H1 (cell line): Measurements from ENCODE around the gene NCLN. TPM values are rescaled to one million over a fixed set of nuclear protein-coding genes. Genes with fewer than 3 reads are reported as not detected.

ENCODE experiments used
- CTCF ChIA-PET: fragments of 300-600 bp; sonication (Branson Sonifier 250); formaldehyde crosslinking; loops from one replicate; lab custom pipeline; 2021; ENCODE audit not compliant: partially characterized antibody; lab: Charles Lee
- POLR2A ChIA-PET: fragments of 300-600 bp; sonication (Branson Sonifier 250); formaldehyde crosslinking; loops from one replicate; lab custom pipeline; 2021; ENCODE audit warnings: inconsistent platforms; ENCODE audit not compliant: partially characterized antibody; lab: Charles Lee
- DNase-seq, 2 experiments: peaks; one replicate each; pipeline versions ENCODE4 v3.0.0 to v3.0.0-alpha.2; 2010 to 2022; ENCODE audit warnings: low spot score in 2 of 2, low read depth in 1 of 2, mixed read lengths in 1 of 2
- FAIRE-seq: peaks from 2 replicates; lab custom pipeline; 2011; peaks lifted over from hg19 to GRCh38; lab: Jason Lieb, UNC
- H2AFZ ChIP-seq: 2 replicates; pipeline ENCODE4 v1.8.1; 2012; ENCODE audit warnings: low read length, inconsistent platforms
- H2AK5ac ChIP-seq: 2 replicates; pipeline ENCODE4 v1.6.1; 2013; ENCODE audit warnings: low read depth, low read length
- H2BK120ac ChIP-seq: replicated peaks from 2 replicates; pipeline ENCODE3; 2013; ENCODE audit warnings: low read depth, low read length, inconsistent platforms
- H2BK12ac ChIP-seq: 2 replicates; pipeline ENCODE4 v1.6.1; 2013; ENCODE audit warnings: low read depth, low read length
- H2BK15ac ChIP-seq: 2 replicates; pipeline ENCODE4 v1.6.1; 2013; ENCODE audit warnings: low read length
- H2BK20ac ChIP-seq: 2 replicates; pipeline ENCODE4 v1.6.1; 2013; ENCODE audit warnings: low read length
- H2BK5ac ChIP-seq: 2 replicates; pipeline ENCODE4 v1.6.1; 2013; ENCODE audit warnings: low read depth, low read length
- H3K14ac ChIP-seq: 2 replicates; pipeline ENCODE4 v1.6.1; 2013; ENCODE audit warnings: inconsistent platforms; ENCODE audit not compliant: insufficient read length
- H3K18ac ChIP-seq: 2 replicates; pipeline ENCODE4 v1.6.1; 2013; ENCODE audit warnings: low read length; ENCODE audit errors: extremely low read depth
- H3K23ac ChIP-seq: 2 replicates; pipeline ENCODE4 v1.6.1; 2013; ENCODE audit warnings: inconsistent platforms; ENCODE audit not compliant: insufficient read length
- H3K23me2 ChIP-seq: 2 replicates; pipeline ENCODE4 v1.6.1; 2013; ENCODE audit warnings: low read depth, low read length
- H3K27ac ChIP-seq: 2 replicates; pipeline ENCODE4 v1.6.1; 2011; ENCODE audit warnings: low read depth, low read length, inconsistent platforms
- H3K27me3 ChIP-seq, 4 experiments: replicated peaks in 1 of 4; 1 replicate in 1 of 4; 2 replicates in 3 of 4; pipeline versions ENCODE4 v1.6.1 to v1.8.1; 2011 to 2013; ENCODE audit warnings: low read length in 3 of 4, mild to moderate bottlenecking in 3 of 4, inconsistent platforms in 2 of 4, mixed read lengths in 2 of 4, moderate library complexity in 1 of 4; ENCODE audit not compliant: control insufficient read depth in 3 of 4, insufficient read depth in 3 of 4; ENCODE audit errors: extremely low read depth in 1 of 4
- H3K36me3 ChIP-seq, 4 experiments: 2 replicates each; pipeline versions ENCODE4 v1.6.1 to v1.8.1; 2011 to 2013; ENCODE audit warnings: mild to moderate bottlenecking in 4 of 4, low read length in 3 of 4, moderate library complexity in 2 of 4, control low read depth in 1 of 4, inconsistent platforms in 1 of 4; ENCODE audit not compliant: insufficient read depth in 4 of 4, control insufficient read depth in 2 of 4
- H3K4ac ChIP-seq: replicated peaks from 2 replicates; pipeline ENCODE3; 2013; ENCODE audit warnings: low read length, low read depth, mixed read lengths, inconsistent platforms; ENCODE audit not compliant: insufficient read length
- H3K4me1 ChIP-seq, 4 experiments: replicated peaks in 1 of 4; 1 replicate in 1 of 4; 2 replicates in 3 of 4; pipeline versions ENCODE4 v1.6.1 to v1.8.1; 2011 to 2013; ENCODE audit warnings: low read length in 3 of 4, inconsistent platforms in 2 of 4, mixed read lengths in 1 of 4; ENCODE audit not compliant: insufficient read depth in 4 of 4, control insufficient read depth in 3 of 4
- H3K4me2 ChIP-seq, 2 experiments: 2 replicates each; pipeline versions ENCODE4 v1.6.1 to v1.8.1; 2011 to 2013; ENCODE audit warnings: low read depth in 2 of 2, low read length in 2 of 2, control low read depth in 1 of 2, inconsistent platforms in 1 of 2, mild to moderate bottlenecking in 1 of 2; ENCODE audit not compliant: insufficient read depth in 1 of 2
- H3K4me3 ChIP-seq, 4 experiments: fragments of 200-600, 300-600 bp in 1 of 4; sonication (generic), shearing (Covaris generic), sonication (Bioruptor Twin) in 1 of 4; 2 replicates each; pipeline versions ENCODE4 v1.5.1 to v1.8.1; 2011 to 2016; ENCODE audit warnings: low read length in 4 of 4, low read depth in 3 of 4, control low read depth in 2 of 4, inconsistent platforms in 2 of 4, mild to moderate bottlenecking in 2 of 4, mixed read lengths in 1 of 4, moderate library complexity in 1 of 4; ENCODE audit not compliant: insufficient read depth in 2 of 4; ENCODE audit errors: extremely low read depth in 1 of 4
- H3K56ac ChIP-seq: replicated peaks from 2 replicates; pipeline ENCODE3; 2013; ENCODE audit warnings: low read depth, mild to moderate bottlenecking, mixed read lengths, low read length, inconsistent platforms; ENCODE audit not compliant: insufficient read length
- H3K79me1 ChIP-seq: 2 replicates; pipeline ENCODE4 v1.6.1; 2013; ENCODE audit warnings: low read depth, low read length, control low read depth
- H3K79me2 ChIP-seq, 2 experiments: 2 replicates each; pipeline versions ENCODE4 v1.6.1 to v1.8.1; 2012 to 2013; ENCODE audit warnings: low read length in 2 of 2, mild to moderate bottlenecking in 2 of 2, inconsistent platforms in 1 of 2; ENCODE audit not compliant: insufficient read depth in 2 of 2, control insufficient read depth in 1 of 2
- H3K9ac ChIP-seq, 4 experiments: replicated peaks in 1 of 4; 1 replicate in 1 of 4; 2 replicates in 3 of 4; pipeline versions ENCODE4 v1.6.1 to v1.8.1; 2011 to 2013; ENCODE audit warnings: low read depth in 3 of 4, low read length in 3 of 4, control low read depth in 2 of 4, mild to moderate bottlenecking in 2 of 4, moderate library complexity in 2 of 4, inconsistent platforms in 1 of 4; ENCODE audit errors: extremely low read depth in 1 of 4
- H3K9me3 ChIP-seq, 2 experiments: 2 replicates each; pipeline versions ENCODE4 v1.6.1 to v1.8.1; 2012 to 2013; ENCODE audit warnings: mild to moderate bottlenecking in 2 of 2, moderate library complexity in 2 of 2, control low read depth in 1 of 2, inconsistent platforms in 1 of 2, low read depth in 1 of 2, low read length in 1 of 2, mixed read lengths in 1 of 2; ENCODE audit not compliant: insufficient read depth in 2 of 2
- H4K20me1 ChIP-seq, 2 experiments: replicated peaks in 1 of 2; 2 replicates each; pipeline versions ENCODE3 to v1.8.1; 2011 to 2013; ENCODE audit warnings: inconsistent platforms in 2 of 2, low read length in 2 of 2, mild to moderate bottlenecking in 1 of 2; ENCODE audit not compliant: insufficient read depth in 2 of 2, control insufficient read depth in 1 of 2
- H4K5ac ChIP-seq: 2 replicates; pipeline ENCODE4 v1.6.1; 2013; ENCODE audit warnings: low read length, low read depth, mixed read lengths, inconsistent platforms; ENCODE audit not compliant: insufficient read length
- H4K8ac ChIP-seq: 2 replicates; pipeline ENCODE4 v1.8.0; 2013; ENCODE audit warnings: mild to moderate bottlenecking, moderate library complexity, low read length, inconsistent platforms; ENCODE audit not compliant: insufficient read depth; ENCODE audit errors: extremely low read depth
- H4K91ac ChIP-seq: replicated peaks from 2 replicates; pipeline ENCODE3; 2013; ENCODE audit warnings: low read length, mixed read lengths, inconsistent platforms; ENCODE audit not compliant: insufficient read length
- HDAC2 ChIP-seq, 2 experiments: fragments of 300-600 bp in 1 of 2; sonication (generic) in 1 of 2; IDR thresholded peaks; 2 replicates each; pipeline ENCODE4 v1.6.1; 2011 to 2012; ENCODE audit warnings: low read depth in 2 of 2, low read length in 2 of 2, mild to moderate bottlenecking in 2 of 2, moderate library complexity in 2 of 2, borderline replicate concordance in 1 of 2, inconsistent platforms in 1 of 2
- KDM1A ChIP-seq: fragments of 200-600, 300-600 bp; sonication (generic); IDR thresholded peaks from 2 replicates; pipeline ENCODE4 v1.7.1; 2016; ENCODE audit warnings: mild to moderate bottlenecking, low read length, borderline replicate concordance
- MAX ChIP-seq: IDR thresholded peaks from 2 replicates; pipeline ENCODE4 v1.6.1; 2012; ENCODE audit warnings: inconsistent platforms
- POLR2A ChIP-seq, 2 experiments: IDR thresholded peaks; 1 replicate in 1 of 2; 2 replicates in 1 of 2; pipeline ENCODE4 v1.6.1; 2011; ENCODE audit warnings: low read depth in 2 of 2, low read length in 2 of 2, mild to moderate bottlenecking in 2 of 2; ENCODE audit errors: control extremely low read depth in 1 of 2
- RAD21 ChIP-seq, 2 experiments: IDR thresholded peaks in 1 of 2; conservative IDR thresholded peaks in 1 of 2; 2 replicates each; pipeline ENCODE4 v1.6.1; 2011; ENCODE audit warnings: low read depth in 2 of 2, low read length in 2 of 2, improper control_type of control experiment in 1 of 2, inconsistent platforms in 1 of 2, mild to moderate bottlenecking in 1 of 2, moderate library complexity in 1 of 2
- SAP30 ChIP-seq: fragments of 300-600 bp; sonication (generic); IDR thresholded peaks from 2 replicates; pipeline ENCODE4 v1.7.1; 2012; ENCODE audit warnings: low read length, moderate library complexity, mild to moderate bottlenecking, inconsistent platforms; ENCODE audit not compliant: insufficient read depth, insufficient replicate concordance
- TCF12 ChIP-seq: IDR thresholded peaks from 2 replicates; pipeline ENCODE4 v1.6.1; 2011; ENCODE audit warnings: low read depth, mild to moderate bottlenecking, low read length
- WGBS, 2 experiments: shearing (Covaris generic) in 1 of 2; methylation state at CpG; one replicate each; pipeline versions ENCODE4 v1.1.6 to v1.1.7; 2013 to 2015; ENCODE audit warnings: low lambda C conversion rate in 2 of 2, mixed read lengths in 2 of 2, inconsistent platforms in 1 of 2, low coverage in 1 of 2, missing lambda C conversion rate in 1 of 2; ENCODE audit not compliant: insufficient replicate concordance in 2 of 2, insufficient coverage in 1 of 2, insufficient read length in 1 of 2; ENCODE audit errors: extremely low coverage in 1 of 2, missing lambda C conversion rate in 1 of 2; 5-methylcytosine and 5-hydroxymethylcytosine counted together
- polyA plus RNA-seq, 7 experiments: library from polyadenylated mRNA; depleted of rRNA in 3 of 7; stranded (reverse) in 5 of 7; unstranded in 2 of 7; fragments of >200 nt in 5 of 7; fragments of 200-250 nt in 2 of 7; gene quantifications; 1 replicate in 5 of 7; 2 replicates in 1 of 7; 4 replicates in 1 of 7; pipeline versions ENCODE4 v1.2.1 to v1.2.3, GENCODE V29; 2011 to 2013; ENCODE audit warnings: missing spikeins in 2 of 7, mixed read lengths in 2 of 7
- total RNA-seq: library from RNA; stranded (reverse); fragmentation: NEBNext Ultra II Directional; extraction: Animal tissue kit (Norgen Biotek cat#: 25700); gene quantifications from 2 replicates; pipeline ENCODE4 v1.2.1, GENCODE V29; 2021
- TF ChIP-seq, protein P1 (sequence below), 3 experiments: IDR thresholded peaks; 1 replicate in 2 of 3; 2 replicates in 1 of 3; pipeline versions ENCODE4 v1.5.1 to v1.6.1; 2011; ENCODE audit warnings: low read length in 3 of 3, mild to moderate bottlenecking in 3 of 3, inconsistent platforms in 2 of 3, low read depth in 1 of 3, moderate library complexity in 1 of 3; ENCODE audit not compliant: insufficient read depth in 1 of 3; ENCODE audit errors: control extremely low read depth in 1 of 3

NCLN gene
- total and polyA plus RNA-seq, 2 of the 8 experiments (the other 6 are each of a cell fraction or from before 2014, with no cell fraction given): 89.2 to 103 TPM

GRCh38 chr19:3234800-3235199 lies 49.1 kb downstream of the NCLN start:
- Histone ChIP-seq H3K4me2 (no peak overlapping the region), H3K14ac (no peak overlapping the region), H4K91ac (no peak overlapping the region), H3K56ac (no peak overlapping the region), H3K36me3 (no peaks in the 10 kb centered on the region), H2BK120ac (no peak overlapping the region), H3K27me3 (no peaks in the 10 kb centered on the region), H3K79me2 (0 out of 4 replicates have a peak, but pooled peaks cover 0 to 2% of the 10 kb centered on the region in 2 experiments), H2BK5ac (no peak overlapping the region), H3K79me1 (no peaks in the 10 kb centered on the region), H4K5ac (no peak overlapping the region), H4K8ac (no peak overlapping the region), H3K4me1 (peaks cover 0 to 4% (median 0%) of the 10 kb centered on the region in 4 experiments; a peak in 1 of 7 replicates), H3K4ac (no peak overlapping the region), H2AFZ (no peak overlapping the region), H2BK12ac (no peak overlapping the region), H2BK15ac (no peak overlapping the region), H3K27ac (no peak overlapping the region), H4K20me1 (peaks cover 4 to 16% of the 10 kb centered on the region in 2 experiments), H2BK20ac (no peak overlapping the region), H3K23ac (no peak overlapping the region), H3K23me2 (peaks cover 16% of the 10 kb centered on the region; the same call in 1 of the 2 replicates), H3K4me3 (no peak overlapping the region), H3K9ac (no peak overlapping the region), H3K18ac (no peak overlapping the region), H3K9me3 (no peaks in the 10 kb centered on the region), H2AK5ac (no peak overlapping the region; the same call in 1 of the 2 replicates)
- ChIA-PET POLR2A (interaction anchor here (0.7 to 1.8 kb wide), 3 partner anchors 11 to 894 kb away, joined by 5 to 7 read pairs (median 5); no protein-coding TSS in a partner anchor), CTCF (interaction anchor here (0.7 to 1.2 kb wide), 9 partner anchors 8 to 1128 kb away, joined by 3 to 4 read pairs (median 3); partner anchors contain the start of gene CELF5)
- WGBS, 2 experiments: 68% methylated on average over 9 of the region's 9 CpGs; no CpG with 5 or more reads in 1 of the 2 experiments
- DNase-seq: peak in 1 of 2 experiments; percentile 93
- no peak for FAIRE-seq
- TF ChIP-seq, protein P1, sequence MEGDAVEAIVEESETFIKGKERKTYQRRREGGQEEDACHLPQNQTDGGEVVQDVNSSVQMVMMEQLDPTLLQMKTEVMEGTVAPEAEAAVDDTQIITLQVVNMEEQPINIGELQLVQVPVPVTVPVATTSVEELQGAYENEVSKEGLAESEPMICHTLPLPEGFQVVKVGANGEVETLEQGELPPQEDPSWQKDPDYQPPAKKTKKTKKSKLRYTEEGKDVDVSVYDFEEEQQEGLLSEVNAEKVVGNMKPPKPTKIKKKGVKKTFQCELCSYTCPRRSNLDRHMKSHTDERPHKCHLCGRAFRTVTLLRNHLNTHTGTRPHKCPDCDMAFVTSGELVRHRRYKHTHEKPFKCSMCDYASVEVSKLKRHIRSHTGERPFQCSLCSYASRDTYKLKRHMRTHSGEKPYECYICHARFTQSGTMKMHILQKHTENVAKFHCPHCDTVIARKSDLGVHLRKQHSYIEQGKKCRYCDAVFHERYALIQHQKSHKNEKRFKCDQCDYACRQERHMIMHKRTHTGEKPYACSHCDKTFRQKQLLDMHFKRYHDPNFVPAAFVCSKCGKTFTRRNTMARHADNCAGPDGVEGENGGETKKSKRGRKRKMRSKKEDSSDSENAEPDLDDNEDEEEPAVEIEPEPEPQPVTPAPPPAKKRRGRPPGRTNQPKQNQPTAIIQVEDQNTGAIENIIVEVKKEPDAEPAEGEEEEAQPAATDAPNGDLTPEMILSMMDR (IDR thresholded peaks at IDR 0.05; ENCODE audit: control extremely low read depth in 1 of 3, insufficient read depth in 1 of 3, low read depth in 1 of 3, low read length in 3 of 3): peak; percentile 66 to 90 (median 82)
- TF ChIP-seq SAP30: no peak
- peak in 1 of 2 experiments; percentile 93; a peak in 1 of 4 replicates for TF ChIP-seq HDAC2 (IDR thresholded peaks at IDR 0.05; ENCODE audit: borderline replicate concordance in 1 of 2, low read depth in 2 of 2, low read length in 2 of 2)
- peak; percentile 33 to 46; a peak in 3 of 4 replicates for TF ChIP-seq RAD21 (IDR thresholded peaks at IDR 0.05 in 1 of 2, conservative IDR thresholded peaks at IDR 0.05 in 1 of 2; ENCODE audit: low read depth in 2 of 2, low read length in 2 of 2)
- TF ChIP-seq TCF12: no peak
- 0 out of 2 replicates have a peak, but pooled peaks have one; percentile 33 for TF ChIP-seq MAX
- TF ChIP-seq POLR2A (IDR thresholded peaks at IDR 0.05; ENCODE audit: control extremely low read depth in 1 of 2, low read depth in 2 of 2, low read length in 2 of 2): no peak
- peak; percentile 99 for TF ChIP-seq KDM1A
